Measurements from ENCODE around the gene SHLD2.

DNA sequence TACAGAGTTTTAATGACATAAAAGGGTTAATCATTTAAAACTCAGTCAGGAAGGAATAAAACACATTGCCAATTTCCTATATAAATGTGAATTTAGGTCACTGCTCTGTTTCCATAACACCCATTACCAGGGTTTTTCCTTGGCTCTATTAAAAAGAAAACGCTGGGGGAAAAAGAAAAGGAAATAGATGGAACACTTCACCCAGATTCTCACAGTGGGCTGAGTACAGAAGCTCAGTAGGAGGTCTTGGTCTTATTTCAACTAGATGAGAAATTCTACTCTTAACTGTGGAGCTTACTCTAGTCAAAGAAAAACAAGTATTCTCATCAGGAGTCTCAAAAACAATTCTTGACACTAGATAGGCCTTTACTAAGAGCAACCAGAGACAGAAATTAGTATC is 36.8 kb upstream of the SHLD2 start:
- TF ChIP-seq, protein P1, sequence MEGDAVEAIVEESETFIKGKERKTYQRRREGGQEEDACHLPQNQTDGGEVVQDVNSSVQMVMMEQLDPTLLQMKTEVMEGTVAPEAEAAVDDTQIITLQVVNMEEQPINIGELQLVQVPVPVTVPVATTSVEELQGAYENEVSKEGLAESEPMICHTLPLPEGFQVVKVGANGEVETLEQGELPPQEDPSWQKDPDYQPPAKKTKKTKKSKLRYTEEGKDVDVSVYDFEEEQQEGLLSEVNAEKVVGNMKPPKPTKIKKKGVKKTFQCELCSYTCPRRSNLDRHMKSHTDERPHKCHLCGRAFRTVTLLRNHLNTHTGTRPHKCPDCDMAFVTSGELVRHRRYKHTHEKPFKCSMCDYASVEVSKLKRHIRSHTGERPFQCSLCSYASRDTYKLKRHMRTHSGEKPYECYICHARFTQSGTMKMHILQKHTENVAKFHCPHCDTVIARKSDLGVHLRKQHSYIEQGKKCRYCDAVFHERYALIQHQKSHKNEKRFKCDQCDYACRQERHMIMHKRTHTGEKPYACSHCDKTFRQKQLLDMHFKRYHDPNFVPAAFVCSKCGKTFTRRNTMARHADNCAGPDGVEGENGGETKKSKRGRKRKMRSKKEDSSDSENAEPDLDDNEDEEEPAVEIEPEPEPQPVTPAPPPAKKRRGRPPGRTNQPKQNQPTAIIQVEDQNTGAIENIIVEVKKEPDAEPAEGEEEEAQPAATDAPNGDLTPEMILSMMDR (conservative IDR thresholded peaks at IDR 0.05 in 1 of 2, IDR thresholded peaks at IDR 0.05 in 1 of 2; ENCODE audit: extremely low read depth in 1 of 2, insufficient read depth in 1 of 2, low read depth in 1 of 2, low read length in 2 of 2) = no peak
- no peak for TF ChIP-seq EZH2 (IDR thresholded peaks at IDR 0.05; ENCODE audit: borderline replicate concordance, low read length)
